Right cardiac atrium (tissue), 5 donors: ENCODE data around the gene GLP2R. TPM values are rescaled to one million over a fixed set of nuclear protein-coding genes. Genes with fewer than 3 reads are reported as not detected.

Experiments used
- ATAC-seq, 2 donors: fragments of 200-7000 bp; cut with Tn5 transposase; one replicate each; pipeline versions ENCODE4 v1.8.0 to v1.9.1; 2020; ENCODE audit warnings: moderate library complexity in 2 of 2, mild to moderate bottlenecking in 1 of 2
- DNase-seq, 3 donors: peaks; one replicate each; pipeline ENCODE4 v3.0.0-alpha.2; 2020
- H3K27ac ChIP-seq: one replicate; pipeline ENCODE4 v1.5.1; 2013; ENCODE audit warnings: mild to moderate bottlenecking, low read length, control low read depth, moderate library complexity
- H3K27me3 ChIP-seq: one replicate; pipeline ENCODE4 v1.6.1; 2013; ENCODE audit not compliant: control insufficient read depth, insufficient read depth
- H3K4me1 ChIP-seq: one replicate; pipeline ENCODE4 v1.6.1; 2013; ENCODE audit warnings: low read length; ENCODE audit not compliant: control insufficient read depth, insufficient read depth
- H3K4me3 ChIP-seq: one replicate; pipeline ENCODE4 v1.5.1; 2013; ENCODE audit warnings: low read length, control low read depth
- H3K9me3 ChIP-seq: one replicate; pipeline ENCODE4 v1.6.1; 2013; ENCODE audit warnings: low read length; ENCODE audit not compliant: control insufficient read depth
- WGBS: extraction: QIAGEN DNeasy Blood & Tissue Kit; methylation state at CpG from one replicate; pipeline ENCODE4 v1.1.7; 2013; 5-methylcytosine and 5-hydroxymethylcytosine counted together
- intact Hi-C, 4 donors: fragments of 100-400 bp; cut with DNase I; formaldehyde crosslinking; loops; one replicate each; pipeline versions ENCODE4 v1.11.0 to v1.14.0; 2022 to 2023
- polyA plus RNA-seq: library from polyadenylated mRNA; stranded (reverse); fragments of 200-250 nt; gene quantifications from one replicate; pipeline ENCODE4 v1.2.3, GENCODE V29; 2013
- total RNA-seq, 4 donors: library from RNA; stranded (reverse); fragmentation: NEBNext Ultra II Directional; extraction: Animal tissue kit (Norgen Biotek cat#: 25700); gene quantifications; one replicate each; pipeline ENCODE4 v1.2.1, GENCODE V29; 2021
- donor health status: healthy with polysubstance abuse.
- donor health status: DM: no; HTN: yes; CAD: no.
- donor health status: DM: no; HTN: no; CAD: no.
- donor health status: DM: no; HTN: yes; CAD: no; lungs with severe emphysema.
- donor health status: DM: yes; HTN: yes; CAD: no.

Gene GLP2R
- total and polyA plus RNA-seq, 5 donors: 0.56 to 4.3 (median 0.77) TPM

GRCh38 chr17:9813166-9813565, 12.6 kb upstream of the GLP2R start:
- ATAC-seq (no peak), DNase-seq (no peak)
- H3K4me3 ChIP-seq: no peak overlapping the region
- peaks cover 5% of the 10 kb centered on the region for H3K4me1 ChIP-seq
- H3K27ac ChIP-seq: no peak overlapping the region
- intact Hi-C loops: no loop called here
- no peaks in the 10 kb centered on the region for H3K9me3 ChIP-seq
- WGBS: 77% methylated on average over 9 of the region's 9 CpGs
- no peaks in the 10 kb centered on the region for H3K27me3 ChIP-seq

GRCh38 chr17:9814337-9814945, 11.3 kb upstream of the GLP2R start:
- Histone ChIP-seq H3K9me3 (no peaks in the 10 kb centered on the region), H3K27me3 (no peaks in the 10 kb centered on the region), H3K27ac (peak overlapping the region; percentile 82), H3K4me1 (peaks cover 3% of the 10 kb centered on the region), H3K4me3 (no peak overlapping the region)
- 70% methylated on average over 14 of the region's 14 CpGs for WGBS
- no peak for ATAC-seq
- DNase-seq: no peak
- intact Hi-C loops: no loop called here

- no peaks in the 10 kb centered on the region for H3K27me3 ChIP-seq
- DNase-seq (no peak), ATAC-seq (no peak)
- WGBS: 86% methylated on average over 10 of the region's 10 CpGs
- H3K4me3 ChIP-seq: no peak overlapping the region
- no peaks in the 10 kb centered on the region for H3K4me1 ChIP-seq
- intact Hi-C loops: no loop called here
- H3K9me3 ChIP-seq: no peaks in the 10 kb centered on the region
- H3K27ac ChIP-seq: no peak overlapping the region
Measured at GRCh38 chr17:9816472-9816871, 9.3 kb upstream of the GLP2R start.

GRCh38 chr17:9817086-9817485, 8.6 kb upstream of the GLP2R start:
- Histone ChIP-seq H3K4me3 (no peak overlapping the region), H3K27ac (no peak overlapping the region), H3K9me3 (no peaks in the 10 kb centered on the region), H3K27me3 (no peaks in the 10 kb centered on the region), H3K4me1 (no peaks in the 10 kb centered on the region)
- DNase-seq (peak in 1 of 3 donors; percentile 67), ATAC-seq (peak; percentile 77)
- 44% methylated on average over 8 of the region's 8 CpGs for WGBS
- intact Hi-C loops: no loop called here

- ATAC-seq: no peak
Measured at GRCh38 chr17:9818760-9819159, 7.0 kb upstream of the GLP2R start.

GRCh38 chr17:9820448-9820847, 5.3 kb upstream of the GLP2R start:
- no peak for DNase-seq
- Histone ChIP-seq H3K4me3 (no peak overlapping the region), H3K4me1 (no peaks in the 10 kb centered on the region), H3K27me3 (no peaks in the 10 kb centered on the region), H3K9me3 (no peaks in the 10 kb centered on the region), H3K27ac (no peak overlapping the region)
- intact Hi-C loops: no loop called here
- 65% methylated on average over 3 of the region's 3 CpGs for WGBS
- no peak for ATAC-seq

More at GRCh38 chr17:9818760-9819159, 7.0 kb upstream of the GLP2R start:
- WGBS: 75% methylated on average over 4 of the region's 4 CpGs
- no peaks in the 10 kb centered on the region for H3K27me3 ChIP-seq
- H3K4me3 ChIP-seq: no peak overlapping the region
- H3K27ac ChIP-seq: no peak overlapping the region
- intact Hi-C loops: no loop called here
- H3K4me1 ChIP-seq: no peaks in the 10 kb centered on the region
- no peak for DNase-seq
- no peaks in the 10 kb centered on the region for H3K9me3 ChIP-seq

GRCh38 chr17:9821921-9822320, 3.8 kb upstream of the GLP2R start, which contains the start of gene GSG1L2:
Gene GSG1L2, minus strand, starts transcription at chr17:9822079. Its CDS starts 8 bp downstream, at chr17:9822071.
- DNase-seq (no peak), ATAC-seq (no peak)
- no peak within 1 kb of the TSS for H3K27ac ChIP-seq
- 75% methylated on average over 15 of the region's 15 CpGs for WGBS
- no peak within 1 kb of the TSS for H3K4me3 ChIP-seq
- intact Hi-C loops: no loop called here
- no peaks in the 10 kb centered on the region for H3K9me3 ChIP-seq
- no peaks in the 10 kb centered on the region for H3K4me1 ChIP-seq
- no peaks in the 10 kb centered on the region for H3K27me3 ChIP-seq

- intact Hi-C loops: no loop called here
- H3K27me3 ChIP-seq: no peaks in the 10 kb centered on the region
- H3K9me3 ChIP-seq: no peaks in the 10 kb centered on the region
Measured at GRCh38 chr17:9824094-9824493, 1.6 kb upstream of the GLP2R start.

GRCh38 chr17:9824797-9825338, 856 bp upstream of the GLP2R start:
- intact Hi-C loops: no loop called here
- no peak for ATAC-seq
- WGBS: 82% methylated on average over 8 of the region's 8 CpGs
- no peaks in the 10 kb centered on the region for H3K9me3 ChIP-seq
- no peak for DNase-seq
- H3K27ac ChIP-seq: no peak overlapping the region
- no peaks in the 10 kb centered on the region for H3K27me3 ChIP-seq
- H3K4me3 ChIP-seq: no peak overlapping the region
- H3K4me1 ChIP-seq: peaks cover 2% of the 10 kb centered on the region

More at GRCh38 chr17:9824094-9824493, 1.6 kb upstream of the GLP2R start:
- 70% methylated on average over 4 of the region's 4 CpGs for WGBS
- DNase-seq (no peak), ATAC-seq (no peak)
- no peak overlapping the region for H3K27ac ChIP-seq
- peaks cover 2% of the 10 kb centered on the region for H3K4me1 ChIP-seq
- no peak overlapping the region for H3K4me3 ChIP-seq

GRCh38 chr17:9828296-9829295, 2.9 kb downstream of the GLP2R start:
- no peak overlapping the region for H3K27ac ChIP-seq
- 56% methylated on average over 13 of the region's 13 CpGs for WGBS

GRCh38 chr17:9829343-9829742, 3.6 kb downstream of the GLP2R start:
- no peaks in the 10 kb centered on the region for H3K27me3 ChIP-seq
- H3K4me1 ChIP-seq: peaks cover 2% of the 10 kb centered on the region
- H3K4me3 ChIP-seq: no peak overlapping the region
- WGBS: 81% methylated on average over 2 of the region's 2 CpGs
- no peaks in the 10 kb centered on the region for H3K9me3 ChIP-seq
- no peak for DNase-seq
- intact Hi-C loops: no loop called here
- H3K27ac ChIP-seq: no peak overlapping the region
- ATAC-seq: no peak

More at GRCh38 chr17:9828296-9829295, 2.9 kb downstream of the GLP2R start:
- ATAC-seq: peak; percentile 34 to 43
- peak in 1 of 3 donors; percentile 35 for DNase-seq
- Histone ChIP-seq H3K9me3 (no peaks in the 10 kb centered on the region), H3K4me3 (no peak overlapping the region), H3K4me1 (peaks cover 2% of the 10 kb centered on the region), H3K27me3 (no peaks in the 10 kb centered on the region)
- intact Hi-C loops: no loop called here
